ENCODE data around the gene BTBD7.
"Not testable (repeated sequence)": the region's sequence is repeated elsewhere in the genome, so short reads cannot be mapped to it uniquely, and the experiment has no call there.

BTBD7 gene

DNA sequence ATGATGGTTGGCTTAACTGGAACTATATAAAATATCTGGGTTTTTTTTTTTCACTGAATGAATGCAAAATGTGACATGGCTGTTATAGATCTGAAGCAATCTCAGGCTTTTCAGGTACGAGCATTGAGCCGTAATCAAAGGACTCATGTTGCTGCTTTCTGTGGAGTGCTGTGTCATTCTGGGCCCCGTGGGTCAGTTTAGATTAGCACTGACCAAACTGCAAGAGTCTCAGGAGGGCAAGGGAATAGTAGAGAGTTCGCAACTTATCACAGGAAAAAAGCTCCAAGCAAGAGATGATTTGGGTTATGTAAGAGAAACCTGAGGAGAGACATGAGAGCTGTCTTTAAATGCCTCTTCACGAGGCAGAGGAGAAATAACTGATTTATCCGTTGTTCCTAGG lies 66.7 kb downstream of the BTBD7 start:
- no peak for DNase-seq
- intact Hi-C loops (cut with DNase I), result no loop called here

DNA sequence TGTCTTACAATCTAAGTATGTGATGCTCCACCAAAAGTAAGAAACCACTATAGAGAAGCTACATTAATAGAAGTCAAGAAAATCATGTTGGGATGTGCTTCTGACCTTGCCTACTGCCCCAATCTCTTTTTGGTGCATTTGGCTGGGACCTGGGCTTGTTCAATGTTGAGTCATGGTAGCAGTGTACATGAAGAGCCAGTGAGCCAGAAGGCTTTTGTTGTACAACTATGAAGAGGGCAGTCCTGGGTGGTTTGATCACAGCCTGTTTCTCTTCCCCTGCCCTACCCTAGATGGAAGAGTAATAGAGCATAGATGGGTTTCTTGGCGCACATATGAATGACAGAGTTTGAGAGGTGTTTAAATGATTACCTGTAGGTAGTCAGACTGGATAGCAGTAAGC lies 69.4 kb downstream of the BTBD7 start:
- intact Hi-C loops (cut with DNase I), result no loop called here
- DNase-seq, result no peak

DNA sequence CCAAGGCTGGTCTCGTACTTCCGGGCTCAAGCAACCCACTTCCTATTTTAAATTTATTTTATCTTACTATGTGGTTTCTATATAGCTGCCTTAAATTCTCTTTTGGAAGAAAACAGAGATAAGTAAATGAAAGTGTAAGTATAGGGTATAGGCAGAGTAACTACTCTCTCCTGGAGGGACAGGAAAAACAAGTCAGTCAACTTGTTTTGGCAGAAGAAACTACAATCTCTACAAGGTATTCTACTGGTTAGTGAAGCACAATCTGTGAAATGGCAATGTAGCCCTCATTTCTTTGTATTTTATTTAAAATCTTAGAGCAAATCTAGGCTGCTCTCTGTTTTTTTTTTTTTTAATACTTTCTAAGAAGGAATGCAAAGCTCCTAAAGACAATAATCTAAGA lies 70.4 kb downstream of the BTBD7 start:
- no peak for DNase-seq
- intact Hi-C loops (cut with DNase I), result no loop called here

DNA sequence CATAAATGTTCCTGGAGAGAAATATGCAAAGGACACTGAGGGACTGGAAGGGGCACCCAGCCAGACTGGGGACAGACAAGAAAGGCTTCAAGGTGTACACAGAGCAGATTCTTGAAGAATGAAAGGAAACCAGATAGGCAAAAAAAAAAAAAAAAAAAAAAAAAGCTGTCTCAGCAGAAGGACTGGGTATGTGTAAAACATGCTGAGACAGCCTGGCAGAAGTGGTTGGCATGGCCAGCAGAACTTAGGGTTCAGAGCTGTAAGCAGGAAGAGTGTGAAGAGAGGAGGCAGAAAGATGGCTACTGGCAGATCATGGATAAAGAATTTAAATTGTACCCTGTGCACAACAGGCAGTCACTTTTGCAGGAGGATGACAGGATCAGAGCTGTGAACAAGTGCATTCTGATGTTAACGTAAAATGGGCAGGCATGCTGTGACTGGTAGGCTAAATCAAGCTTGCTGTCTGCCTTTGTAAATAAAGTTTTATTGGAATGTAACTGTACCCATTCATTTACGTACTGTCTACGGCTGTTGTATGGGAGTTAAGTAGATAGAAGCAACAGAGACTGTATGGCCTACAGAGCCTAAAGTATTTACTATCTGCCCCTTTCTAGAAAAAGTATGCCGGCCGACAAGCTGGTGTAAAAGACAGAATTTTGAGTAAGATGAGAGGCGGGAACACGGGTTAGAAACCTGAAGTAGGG lies 83.6 kb downstream of the BTBD7 start:
- DNase-seq, result no peak
- intact Hi-C loops (cut with DNase I), result no loop called here

DNA sequence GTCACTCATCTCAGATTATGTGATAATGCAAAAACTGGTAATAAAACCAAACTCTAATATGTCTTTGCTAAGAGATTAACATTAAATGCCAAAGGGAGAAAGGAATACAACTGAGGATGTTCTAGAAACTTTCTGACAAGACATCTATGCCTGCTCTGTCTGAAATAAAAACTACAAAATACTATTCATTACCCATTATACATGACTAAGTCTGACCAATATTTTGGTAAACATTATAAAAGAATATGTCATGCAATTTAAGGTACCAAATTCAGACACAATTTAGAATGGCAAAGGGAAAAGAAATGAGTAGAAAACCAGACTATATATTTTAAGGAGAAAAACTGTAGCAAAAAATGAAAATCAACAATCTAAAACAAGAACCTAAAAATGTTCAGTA lies 86.3 kb downstream of the BTBD7 start:
- intact Hi-C loops (cut with DNase I), result no loop called here
- no peak for DNase-seq

DNA sequence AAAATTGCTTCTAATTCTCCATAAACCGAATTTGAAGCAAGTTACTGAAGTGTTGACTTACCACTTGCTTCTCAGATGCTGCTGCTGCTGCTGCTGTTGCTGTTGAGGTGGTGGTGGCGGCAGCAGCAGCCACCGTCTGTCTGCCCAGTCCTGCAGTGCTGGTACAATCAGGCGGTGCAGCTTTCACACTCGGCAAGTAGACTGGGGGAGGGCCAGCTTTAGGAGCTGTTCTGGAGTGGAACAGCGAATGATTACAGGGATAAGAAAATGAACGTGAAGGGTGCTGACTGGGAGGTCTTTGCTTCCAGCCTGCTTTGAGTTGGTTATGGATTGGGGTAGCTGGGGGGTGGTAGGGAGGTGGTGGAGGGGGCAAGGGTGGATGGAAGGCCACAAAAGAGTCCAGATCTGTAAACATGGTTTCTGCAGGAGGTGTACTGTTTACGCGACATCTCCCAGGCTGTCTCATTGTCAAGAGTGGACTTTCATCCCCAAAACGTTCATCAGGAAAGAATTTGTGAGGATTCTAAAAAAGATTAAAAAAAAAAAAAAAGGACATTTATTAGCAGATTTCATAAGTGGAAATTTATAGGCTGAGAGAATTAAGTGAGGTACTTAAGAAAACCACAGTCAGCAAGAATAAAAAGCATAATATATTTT lies 86.9 kb downstream of the BTBD7 start:
- DNase-seq, result peak in 1 of 10 donors; percentile 81
- intact Hi-C loops (cut with DNase I), result no loop called here

DNA sequence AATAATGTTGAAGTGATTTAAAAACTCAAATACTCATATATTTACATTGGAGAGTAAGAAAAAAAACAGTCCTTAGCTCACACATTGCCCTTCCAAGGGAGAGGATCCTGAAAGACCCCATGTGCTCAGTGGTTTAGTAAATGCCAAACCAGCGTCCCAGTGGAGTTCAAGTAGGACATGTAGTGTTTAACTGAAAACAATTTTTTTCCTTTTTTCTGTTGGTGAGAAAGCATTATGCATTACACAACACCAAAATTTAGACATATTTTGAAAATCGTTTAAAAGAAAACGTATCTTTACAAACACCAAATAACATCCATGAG lies 92.2 kb downstream of the BTBD7 start:
- intact Hi-C loops (cut with DNase I), result no loop called here
- no peak for DNase-seq

DNA sequence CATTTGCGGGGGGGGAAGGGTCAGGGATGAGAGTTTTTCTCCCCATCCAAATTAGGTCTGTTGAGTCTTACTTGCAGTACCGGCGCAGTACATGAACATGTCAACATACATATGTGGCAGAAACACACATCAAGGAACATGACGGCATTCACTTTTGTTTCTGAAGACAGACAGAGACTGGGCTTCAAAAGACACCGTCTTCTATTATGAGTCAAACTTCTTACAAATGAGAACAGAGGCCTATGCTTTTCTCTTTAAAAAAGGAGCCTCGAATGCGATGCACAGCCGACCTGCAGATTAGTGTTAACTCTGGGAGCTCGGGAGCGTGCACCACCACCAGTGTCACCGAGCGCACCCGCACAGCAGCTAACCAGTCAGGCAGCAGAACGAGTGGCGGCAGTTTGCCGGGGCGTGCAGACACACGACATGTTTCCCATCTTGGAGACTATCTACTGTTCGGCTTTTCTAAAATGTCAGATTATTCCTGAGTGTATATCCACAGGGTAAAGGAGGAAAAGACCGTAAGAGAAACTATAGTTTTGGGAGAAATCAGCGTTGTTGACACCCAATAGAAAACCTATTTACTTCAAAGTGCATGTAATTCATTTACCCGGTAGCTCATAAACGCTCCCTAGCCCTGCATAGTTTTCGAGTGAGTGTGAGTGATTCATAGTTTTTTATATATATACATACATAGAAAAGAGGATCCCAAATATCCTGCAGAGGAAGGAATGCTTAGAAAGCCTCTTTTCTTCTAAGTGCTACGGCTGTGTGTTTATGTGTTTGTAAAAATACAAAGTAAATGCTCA lies 92.8 kb downstream of the BTBD7 start:
- intact Hi-C loops (cut with DNase I), result no loop called here
- DNase-seq, result no peak

DNA sequence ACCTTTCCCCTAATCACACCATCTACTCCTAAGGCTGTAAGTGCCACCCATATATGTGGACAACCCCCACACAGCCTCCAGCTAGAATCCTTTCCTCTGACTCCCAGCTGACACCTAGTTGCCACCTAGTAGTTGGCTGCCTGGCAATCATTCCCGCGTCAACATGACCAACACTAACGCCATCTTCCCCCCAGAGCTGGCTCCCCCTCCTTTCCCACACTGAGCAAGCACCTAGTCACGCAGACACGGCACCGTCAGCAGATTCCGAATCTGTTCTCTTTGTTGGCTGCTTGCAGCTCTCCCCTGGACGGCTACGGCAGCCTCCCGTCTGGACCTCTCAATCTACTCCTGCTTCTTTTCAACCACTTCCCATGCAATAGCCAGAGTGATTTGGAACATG lies 98.0 kb downstream of the BTBD7 start:
- no peak for DNase-seq
- intact Hi-C loops (cut with DNase I), result no loop called here

DNA sequence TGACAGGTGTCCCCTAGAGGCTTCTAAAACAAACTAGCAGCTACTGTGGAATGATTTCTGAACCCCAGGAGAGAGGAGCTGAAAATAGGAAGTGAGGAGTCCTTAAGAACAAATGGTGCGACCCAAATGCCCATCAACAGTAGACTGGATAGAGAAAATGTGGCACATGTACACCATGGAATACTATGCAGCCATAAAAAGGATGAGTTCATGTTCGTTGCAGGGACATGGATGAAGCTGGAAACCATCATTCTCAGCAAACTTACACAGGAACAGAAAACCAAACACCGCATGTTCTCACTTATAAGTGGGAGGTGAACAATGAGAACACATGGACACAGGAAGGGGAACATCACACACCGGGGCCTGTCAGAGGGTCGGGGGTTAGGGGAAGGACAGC lies 99.8 kb downstream of the BTBD7 start:
- intact Hi-C loops (cut with DNase I), result not testable (repeated sequence)

DNA sequence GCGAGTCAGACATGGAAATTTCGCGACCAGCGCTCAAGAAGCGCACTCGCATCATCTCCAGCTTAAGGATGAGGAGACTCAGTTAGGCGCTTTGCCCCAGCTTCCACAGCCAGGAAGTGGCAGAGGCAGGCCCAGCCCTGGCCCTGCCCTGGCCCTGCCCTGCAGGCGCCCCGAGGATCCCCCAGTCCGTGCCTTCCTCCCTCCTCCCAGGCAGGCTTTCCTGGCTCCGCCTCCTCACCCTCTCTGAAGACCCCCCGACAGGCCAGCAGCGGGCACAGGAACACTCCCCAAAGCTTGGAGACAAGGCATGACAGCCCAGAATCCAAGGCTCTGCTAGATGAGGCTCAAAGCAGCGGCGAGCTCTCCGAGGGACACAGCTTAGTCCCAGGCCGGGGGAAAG lies 100.7 kb downstream of the BTBD7 start:
- intact Hi-C loops (cut with DNase I), result no loop called here

More for the DNA sequence above, 99.8 kb downstream of the BTBD7 start:
- not testable (repeated sequence) for DNase-seq

DNA sequence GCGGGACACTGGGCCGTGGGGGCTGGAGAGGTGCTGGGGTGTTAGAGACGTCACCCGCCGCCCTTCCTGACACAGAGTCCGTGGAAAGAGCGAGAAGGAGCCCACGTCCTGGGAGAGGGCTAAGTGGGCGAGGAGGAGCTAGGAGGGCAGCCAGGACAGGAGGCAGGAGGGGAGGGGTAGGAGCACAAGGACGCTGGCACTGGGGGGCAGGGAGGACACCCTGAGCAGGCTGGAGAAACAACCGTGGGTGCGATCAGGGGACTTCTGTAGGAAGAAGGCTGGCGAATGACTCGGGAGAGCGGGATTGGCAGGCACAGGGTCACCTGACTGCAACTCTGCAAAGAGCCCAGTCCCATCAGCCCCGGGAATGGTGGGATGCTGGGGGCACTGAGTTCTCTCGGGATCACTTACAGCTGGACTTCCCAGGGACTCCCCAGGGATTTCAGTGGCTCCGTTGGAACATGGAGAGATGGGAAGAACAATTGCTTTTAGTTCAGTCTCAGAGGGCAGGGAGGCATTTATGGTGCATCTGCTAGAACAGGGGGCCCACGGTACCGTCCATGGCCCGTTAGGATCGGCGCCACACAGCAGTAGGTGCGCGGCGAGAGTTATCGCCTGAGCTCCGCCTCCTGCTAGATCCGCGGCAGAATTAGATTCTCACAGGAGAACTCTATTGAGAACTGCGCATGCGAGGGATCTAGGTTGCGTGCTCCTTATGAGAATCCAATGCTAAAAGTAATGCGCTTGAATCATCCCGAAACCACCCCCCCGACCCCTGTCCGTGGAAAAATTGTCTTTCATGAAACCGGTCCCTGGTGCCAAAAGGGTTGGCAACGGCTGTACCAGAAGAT lies 101.5 kb downstream of the BTBD7 start:
- DNase-seq, result peak in 9 of 10 donors; percentile 40 to 96 (median 73)
- intact Hi-C loops (cut with DNase I), result no loop called here

More for the DNA sequence above, 100.7 kb downstream of the BTBD7 start:
- DNase-seq, result no peak

DNA sequence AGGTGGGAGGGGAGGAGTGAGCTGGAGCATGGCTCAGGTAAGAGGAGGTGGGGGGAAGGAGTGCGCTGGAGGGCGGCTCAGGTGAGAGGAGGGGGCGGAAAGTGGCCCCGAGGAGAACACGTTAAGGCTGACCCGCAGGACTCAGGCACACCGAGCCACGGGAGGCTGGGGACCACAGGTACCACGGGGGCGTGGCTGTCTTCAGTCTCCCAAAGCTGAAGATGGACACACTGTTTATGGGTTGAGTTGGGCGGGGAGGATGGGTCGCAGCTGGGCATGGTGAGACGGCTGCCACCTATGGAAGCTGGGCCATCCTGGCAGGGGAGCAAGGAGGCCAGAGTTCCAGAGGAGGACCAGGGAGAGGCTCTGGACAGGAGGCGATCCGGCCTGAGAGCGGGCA lies 102.3 kb downstream of the BTBD7 start:
- DNase-seq, result no peak
- intact Hi-C loops (cut with DNase I), result no loop called here

DNA sequence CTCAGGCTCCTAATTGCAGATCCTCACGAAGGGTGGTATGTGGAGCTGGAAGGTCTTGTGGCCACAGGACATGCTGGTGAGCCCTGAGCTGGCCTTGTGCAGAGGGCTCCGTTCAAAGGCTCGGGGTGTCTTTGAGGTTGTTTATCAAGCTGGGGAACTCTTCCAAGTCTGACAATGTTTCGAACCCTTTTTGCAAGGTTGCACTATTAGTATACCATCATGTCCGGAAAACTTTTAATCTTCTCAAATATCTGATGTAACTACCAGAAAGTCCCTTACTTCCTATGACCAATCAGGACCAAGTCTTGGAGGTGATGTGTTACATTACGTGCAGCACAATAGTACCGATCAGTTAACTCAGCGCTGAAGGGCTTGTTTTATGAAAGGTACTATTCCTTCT lies 104.3 kb downstream of the BTBD7 start:
- DNase-seq, result no peak
- intact Hi-C loops (cut with DNase I), result no loop called here

DNA sequence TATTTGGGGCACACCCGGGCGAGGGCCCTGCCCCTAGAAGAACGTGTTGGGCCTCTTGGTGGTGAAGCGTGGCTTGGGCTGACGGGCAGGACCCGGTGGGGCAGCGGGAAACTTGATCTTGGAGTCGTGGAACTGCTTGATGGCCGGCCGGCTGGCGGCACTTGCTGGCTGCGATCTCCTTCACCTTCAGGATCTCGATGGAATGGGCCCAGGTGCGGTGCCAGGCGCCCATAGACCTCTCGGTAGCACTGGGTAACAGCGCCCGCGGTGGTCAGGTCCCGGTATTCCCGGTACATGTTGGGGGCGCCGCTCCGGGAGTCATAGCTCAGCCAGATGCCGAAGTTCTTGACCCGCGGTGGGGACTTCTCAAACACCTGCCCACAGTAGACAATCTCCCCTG lies 109.3 kb downstream of the BTBD7 start:
- intact Hi-C loops (cut with DNase I), result no loop called here

DNA sequence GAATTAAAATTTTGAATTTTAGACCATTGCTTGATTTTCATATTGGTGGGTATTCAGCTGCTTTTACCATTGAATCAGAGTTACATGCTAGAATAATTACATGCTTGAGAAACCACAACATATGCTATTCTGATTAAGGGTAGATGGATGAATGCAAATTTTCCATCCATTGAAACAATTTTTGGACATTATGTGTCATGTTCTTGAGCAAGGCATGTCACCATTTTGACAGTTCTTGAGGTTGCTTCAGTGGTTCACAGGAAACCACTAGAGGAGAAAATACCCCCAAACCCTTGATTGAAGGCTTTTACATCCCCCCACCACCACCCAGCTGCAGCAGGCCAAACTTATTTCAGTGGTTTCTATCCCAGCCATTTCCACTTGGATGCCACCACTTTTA lies 112.3 kb downstream of the BTBD7 start:
- DNase-seq, result no peak
- intact Hi-C loops (cut with DNase I), result no loop called here

More for the DNA sequence above, 109.3 kb downstream of the BTBD7 start:
- no peak for DNase-seq

DNA sequence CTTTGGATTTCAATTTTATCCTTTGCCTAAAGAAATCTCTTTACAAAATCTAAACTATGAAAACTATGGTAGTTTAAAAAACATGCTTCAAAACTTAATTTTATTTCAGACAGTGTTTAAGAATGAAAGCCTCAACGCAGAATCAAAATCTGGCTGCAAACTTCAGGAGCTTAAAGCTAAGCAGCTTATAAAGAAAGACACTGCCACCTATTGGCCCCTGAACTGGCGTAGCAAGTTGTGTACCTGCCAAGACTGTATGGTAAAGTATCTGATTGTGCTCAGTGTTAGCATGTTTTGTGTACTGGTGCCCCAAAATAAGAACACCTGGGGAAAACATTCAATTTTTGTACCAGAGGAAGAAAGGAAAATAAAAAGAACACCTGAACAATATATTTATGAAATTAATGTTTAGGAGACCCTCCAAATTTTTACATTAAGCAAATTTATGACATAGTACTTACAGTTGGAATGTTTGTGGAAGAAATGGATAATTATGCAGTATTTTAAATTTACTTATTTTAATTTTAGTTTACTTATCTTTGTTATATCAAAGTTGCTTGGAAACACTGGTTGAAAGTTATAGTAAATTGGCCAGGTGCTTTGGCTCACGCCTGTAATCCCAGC lies 113.6 kb downstream of the BTBD7 start:
- DNase-seq, result no peak
- intact Hi-C loops (cut with DNase I), result no loop called here

DNA sequence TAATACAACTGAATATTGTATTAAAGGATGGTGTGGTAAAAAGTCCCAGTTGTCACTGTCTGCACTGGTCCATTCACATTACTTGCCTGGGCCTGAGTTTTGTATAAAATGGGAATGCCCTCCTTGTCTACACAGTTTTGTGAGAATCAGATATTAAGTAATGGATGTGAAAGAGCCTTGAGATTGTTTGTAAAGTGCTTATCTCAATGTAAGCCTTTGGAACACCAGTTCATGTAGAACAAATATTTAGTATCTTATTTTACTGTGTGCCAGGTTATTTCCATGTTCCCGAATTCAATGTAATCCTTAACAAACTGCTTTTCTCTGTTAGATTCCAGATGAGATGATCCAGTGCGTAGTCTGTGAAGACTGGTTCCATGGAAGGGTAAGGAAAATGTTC lies 118.2 kb downstream of the BTBD7 start:
- intact Hi-C loops (cut with DNase I), result no loop called here
- no peak for DNase-seq

DNA sequence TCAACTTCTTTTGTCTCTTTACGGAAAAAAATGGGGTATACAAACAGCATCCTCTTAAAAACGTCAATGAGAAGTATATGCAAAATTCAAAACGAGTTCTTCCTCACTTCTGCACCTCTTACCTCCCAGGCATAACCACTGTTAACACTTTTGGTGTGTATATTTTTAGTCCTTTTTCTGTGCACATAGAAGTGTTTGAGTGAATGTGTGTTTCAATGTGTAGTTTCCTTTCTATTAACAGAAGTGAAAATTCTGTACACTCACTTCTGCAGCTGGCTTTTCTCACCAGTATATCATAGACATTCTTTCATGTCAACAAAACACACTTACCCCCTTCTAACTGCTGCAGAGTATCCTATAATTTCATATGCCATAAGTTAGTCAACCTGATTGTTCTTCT lies 120.4 kb downstream of the BTBD7 start:
- DNase-seq, result no peak
- intact Hi-C loops (cut with DNase I), result no loop called here

Data from posterior cingulate gyrus (tissue), 11 donors.